Stimulated activated CD8-positive, alpha-beta memory T cell treated with anti-CD3 and anti-CD28 coated beads, Interleukin-7, amount 100 ng/mL, for 24 hours (primary cell): ENCODE data around the gene DNER.
"Not testable (repeated sequence)": the region's sequence is repeated elsewhere in the genome, so short reads cannot be mapped to it uniquely, and the experiment has no call there.

Source experiments
- DNase-seq: peaks from one replicate; pipeline ENCODE4 v3.0.0-alpha.2; 2020; ENCODE audit warnings: low read depth

The DNER gene

GRCh38 chr2:229714080-229714735 is at the start of gene DNER:
TSS of gene DNER (minus strand) at chr2:229714555. CDS start at chr2:229714423, 132 bp downstream.
- DNase-seq: peak; percentile 8

- DNase-seq: no peak
Measured at GRCh38 chr2:229761663-229762062, 47.3 kb upstream of the DNER start.

- not testable (repeated sequence) for DNase-seq
Measured at GRCh38 chr2:229757462-229757861, 43.1 kb upstream of the DNER start.

GRCh38 chr2:229752970-229753729 is 38.8 kb upstream of the DNER start:
- no peak for DNase-seq

- no peak for DNase-seq
Measured at GRCh38 chr2:229749779-229750178, 35.4 kb upstream of the DNER start.

GRCh38 chr2:229748950-229749349 is 34.6 kb upstream of the DNER start:
- DNase-seq: no peak

- DNase-seq: not testable (repeated sequence)
Measured at GRCh38 chr2:229742691-229743090, 28.3 kb upstream of the DNER start.

GRCh38 chr2:229740279-229740678 is 25.9 kb upstream of the DNER start:
- no peak for DNase-seq

- DNase-seq: no peak
Measured at GRCh38 chr2:229738024-229738625, 23.8 kb upstream of the DNER start.

- DNase-seq: no peak
Measured at GRCh38 chr2:229734410-229734809, 20.1 kb upstream of the DNER start.

- no peak for DNase-seq
Measured at GRCh38 chr2:229733611-229734245, 19.4 kb upstream of the DNER start.

GRCh38 chr2:229732897-229733296 is 18.5 kb upstream of the DNER start:
- DNase-seq: no peak

GRCh38 chr2:229731916-229732315 is 17.6 kb upstream of the DNER start:
- no peak for DNase-seq

- no peak for DNase-seq
Measured at GRCh38 chr2:229731363-229731762, 17.0 kb upstream of the DNER start.

- no peak for DNase-seq
Measured at GRCh38 chr2:229728370-229728769, 14.0 kb upstream of the DNER start.

GRCh38 chr2:229726643-229727042 is 12.3 kb upstream of the DNER start:
- no peak for DNase-seq

GRCh38 chr2:229725716-229726574 is 11.6 kb upstream of the DNER start:
- DNase-seq: no peak

GRCh38 chr2:229723192-229723591 is 8.8 kb upstream of the DNER start:
- DNase-seq: not testable (repeated sequence)

- no peak for DNase-seq
Measured at GRCh38 chr2:229719926-229720647, 5.7 kb upstream of the DNER start.

- no peak for DNase-seq
Measured at GRCh38 chr2:229718057-229718456, 3.7 kb upstream of the DNER start.

- no peak for DNase-seq
Measured at GRCh38 chr2:229715895-229716507, 1.6 kb upstream of the DNER start.
